Urinary bladder (tissue), 4 donors: ENCODE results near the gene TNN. TPM values are rescaled to one million over a fixed set of nuclear protein-coding genes. Genes with fewer than 3 reads are reported as not detected.

Source experiments
- DNase-seq: peaks from one replicate; pipeline ENCODE4 v3.0.0-alpha.2; 2015; ENCODE audit errors: extremely low spot score
- H3K27ac ChIP-seq: one replicate; pipeline ENCODE4 v1.5.1; 2013; ENCODE audit warnings: low read depth, mild to moderate bottlenecking, moderate library complexity
- H3K36me3 ChIP-seq: one replicate; pipeline ENCODE4 v1.6.1; 2013; ENCODE audit warnings: mild to moderate bottlenecking, moderate library complexity; ENCODE audit not compliant: insufficient read depth
- H3K4me1 ChIP-seq: one replicate; pipeline ENCODE4 v1.6.1; 2013; ENCODE audit warnings: mild to moderate bottlenecking, moderate library complexity; ENCODE audit not compliant: insufficient read depth
- H3K4me3 ChIP-seq: one replicate; pipeline ENCODE4 v1.5.1; 2013; ENCODE audit warnings: low read depth, low read length
- WGBS: extraction: QIAGEN DNeasy Blood & Tissue Kit; methylation state at CpG from one replicate; pipeline ENCODE4 v1.1.7; 2013; 5-methylcytosine and 5-hydroxymethylcytosine counted together
- polyA plus RNA-seq: library from polyadenylated mRNA; stranded (reverse); fragments of 200-250 nt; gene quantifications from one replicate; pipeline ENCODE4 v1.2.3, GENCODE V29; 2013
- total RNA-seq: library from RNA; depleted of rRNA; stranded (reverse); fragments of >200 nt; gene quantifications from one replicate; pipeline ENCODE4 v1.2.3, GENCODE V29; 2014
- donor health status: healthy with polysubstance abuse.
- donor health status: healthy.

The TNN gene
- total and polyA plus RNA-seq, 2 donors, result 0.03 to 2.2 TPM

DNA sequence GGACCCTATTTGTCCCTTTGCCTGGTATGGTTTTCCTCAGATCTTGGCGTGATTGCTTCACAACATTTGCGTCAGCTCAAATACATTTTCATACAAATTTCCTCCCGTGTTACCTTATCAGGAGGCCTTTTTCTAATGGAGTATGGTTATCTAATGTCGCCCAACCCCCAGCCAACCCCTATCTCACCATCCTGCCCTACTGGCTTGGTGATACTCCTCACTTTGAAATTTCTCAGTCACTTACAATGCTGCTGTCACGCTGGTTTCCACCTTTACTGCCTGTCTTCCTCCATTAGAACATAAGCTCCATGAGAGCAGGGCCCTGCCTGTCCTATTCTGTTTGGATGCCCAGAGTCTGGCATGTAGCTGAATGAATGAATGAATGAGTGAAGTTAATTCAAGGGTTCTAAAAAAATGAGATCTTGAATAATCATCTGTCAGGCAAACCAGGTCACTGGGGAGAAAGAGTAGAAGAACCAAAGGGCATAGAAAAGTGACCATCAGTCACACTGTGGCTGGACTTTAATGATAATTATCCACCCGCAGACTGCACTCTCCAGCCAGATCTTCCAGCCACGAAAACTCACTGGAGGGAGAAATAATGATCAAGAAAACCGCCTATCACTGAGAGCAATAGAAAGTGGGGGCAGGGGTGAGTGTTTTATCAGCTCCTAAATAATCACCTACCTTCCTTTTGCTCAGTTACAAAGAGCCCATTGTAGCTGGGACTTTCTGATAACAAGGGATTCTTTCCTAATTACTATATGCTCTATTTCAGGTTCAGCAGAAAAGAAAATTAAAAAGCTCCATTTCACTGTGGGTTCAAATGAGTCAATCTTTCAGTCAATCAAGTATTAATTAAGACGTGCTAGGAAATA, 103.6 kb downstream of the TNN start:
- Histone ChIP-seq H3K36me3 (no peaks in the 10 kb centered on the region), H3K4me3 (no peak overlapping the region), H3K27ac (no peak overlapping the region), H3K4me1 (no peaks in the 10 kb centered on the region)
- 88% methylated on average over 9 of the region's 9 CpGs for WGBS
- DNase-seq, result no peak

DNA sequence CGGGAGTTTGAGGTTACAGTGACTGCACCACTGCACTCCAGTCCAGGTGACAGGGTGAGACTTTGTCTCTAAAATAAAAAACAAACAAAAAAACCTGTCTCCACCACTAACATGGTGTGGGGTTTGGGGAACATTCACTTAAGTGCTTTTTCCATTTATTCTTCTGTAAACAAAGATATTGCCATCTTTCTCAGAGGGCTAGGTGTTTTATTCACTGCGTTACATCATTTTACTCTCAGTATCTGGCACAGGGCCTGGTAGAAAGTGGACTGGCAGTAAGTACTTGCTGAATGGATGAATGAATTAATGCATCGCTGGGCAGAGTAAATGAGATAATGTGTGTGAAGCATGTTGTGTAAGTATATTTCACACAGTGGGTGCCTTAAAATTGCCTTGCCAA, 104.9 kb downstream of the TNN start:
- DNase-seq, result no peak
- no peak overlapping the region for H3K4me3 ChIP-seq
- 93% methylated on average over 3 of the region's 3 CpGs for WGBS
- H3K27ac ChIP-seq, result no peak overlapping the region
- peaks cover 1% of the 10 kb centered on the region for H3K4me1 ChIP-seq
- no peaks in the 10 kb centered on the region for H3K36me3 ChIP-seq

DNA sequence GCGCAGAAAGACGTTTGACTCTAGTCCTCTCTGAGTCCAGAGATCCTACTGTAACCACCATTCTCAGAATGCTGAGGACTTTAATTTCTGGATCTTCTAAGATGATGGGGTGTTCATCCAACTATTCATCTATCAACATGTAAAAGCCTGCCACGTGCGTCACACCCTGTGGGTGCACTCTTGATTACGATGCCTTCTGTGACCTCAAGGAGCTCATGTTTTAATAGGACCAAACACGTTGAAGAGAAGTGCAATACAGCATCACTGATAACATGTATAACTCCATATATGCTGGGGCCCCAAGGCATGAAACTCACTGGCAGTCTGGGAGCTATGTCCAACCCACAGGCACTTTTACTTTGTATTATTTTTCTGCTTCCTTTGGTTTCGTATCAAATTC, 105.9 kb downstream of the TNN start:
- Histone ChIP-seq H3K27ac (no peak overlapping the region), H3K4me3 (no peak overlapping the region), H3K36me3 (no peaks in the 10 kb centered on the region), H3K4me1 (peaks cover 2% of the 10 kb centered on the region)
- DNase-seq, result no peak
- WGBS, result 86% methylated on average over 7 of the region's 7 CpGs

DNA sequence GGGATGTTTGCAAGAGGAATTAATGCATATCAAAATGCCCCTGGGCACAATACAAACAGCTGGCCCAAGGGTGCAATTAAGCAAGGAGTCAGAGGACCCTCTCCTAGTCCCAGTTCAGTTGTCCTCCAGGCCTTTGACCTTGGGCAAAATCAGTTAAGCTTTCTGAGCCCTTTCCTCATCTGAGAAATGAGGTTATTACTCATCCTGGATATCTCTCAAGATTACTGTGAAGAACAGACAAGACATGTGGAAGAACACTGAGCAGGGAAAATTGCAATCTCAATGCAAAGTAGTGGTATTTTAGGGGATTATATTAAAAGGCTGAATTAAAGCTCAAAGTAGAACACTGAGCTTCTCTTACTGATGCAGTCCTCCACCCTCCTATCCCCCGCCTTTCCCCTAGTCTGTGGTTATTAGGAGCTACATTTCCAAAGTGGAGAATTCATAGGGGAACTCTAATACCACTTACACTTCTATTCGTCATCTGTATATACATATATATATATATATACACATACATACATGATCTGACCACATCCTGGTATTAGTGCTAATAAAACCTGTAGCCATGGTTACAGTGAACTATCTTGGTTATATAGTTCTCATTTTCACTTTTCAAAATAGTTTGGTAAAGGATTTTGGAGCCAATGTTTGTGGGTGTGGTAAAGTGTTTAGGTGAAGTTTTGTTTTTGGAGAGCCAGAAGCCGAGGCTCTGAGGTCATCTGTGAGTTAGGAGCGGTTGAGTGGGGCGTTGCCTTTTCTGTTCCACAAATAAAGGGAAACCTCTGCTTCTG, 106.9 kb downstream of the TNN start:
- Histone ChIP-seq H3K4me1 (peaks cover 2% of the 10 kb centered on the region), H3K36me3 (no peaks in the 10 kb centered on the region), H3K4me3 (no peak overlapping the region), H3K27ac (no peak overlapping the region)
- no peak for DNase-seq
- 61% methylated on average over 5 of the region's 5 CpGs for WGBS

DNA sequence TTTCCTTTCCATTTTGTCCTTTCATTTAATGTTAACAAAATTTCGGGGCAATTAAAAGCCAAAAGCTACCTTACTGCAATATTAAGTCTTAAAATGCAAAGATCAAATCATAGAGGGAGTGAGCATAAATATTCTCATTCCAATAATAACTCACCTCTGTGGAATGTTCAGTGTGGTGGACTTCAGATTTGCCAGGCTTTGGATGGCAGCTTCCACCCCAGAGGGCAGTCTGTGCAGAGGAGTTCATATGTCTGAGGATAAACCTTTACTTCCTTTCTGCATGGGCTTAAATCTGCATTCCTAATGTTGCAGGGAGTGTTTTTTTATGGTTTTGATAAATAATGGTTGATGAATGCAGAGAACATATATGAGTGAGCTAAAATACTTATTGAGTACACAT, 108.6 kb downstream of the TNN start:
- no peak overlapping the region for H3K4me3 ChIP-seq
- H3K36me3 ChIP-seq, result no peaks in the 10 kb centered on the region
- no peak for DNase-seq
- peaks cover 2% of the 10 kb centered on the region for H3K4me1 ChIP-seq
- no peak overlapping the region for H3K27ac ChIP-seq
- WGBS, result 100% methylated on average over 1 of the region's 1 CpG

DNA sequence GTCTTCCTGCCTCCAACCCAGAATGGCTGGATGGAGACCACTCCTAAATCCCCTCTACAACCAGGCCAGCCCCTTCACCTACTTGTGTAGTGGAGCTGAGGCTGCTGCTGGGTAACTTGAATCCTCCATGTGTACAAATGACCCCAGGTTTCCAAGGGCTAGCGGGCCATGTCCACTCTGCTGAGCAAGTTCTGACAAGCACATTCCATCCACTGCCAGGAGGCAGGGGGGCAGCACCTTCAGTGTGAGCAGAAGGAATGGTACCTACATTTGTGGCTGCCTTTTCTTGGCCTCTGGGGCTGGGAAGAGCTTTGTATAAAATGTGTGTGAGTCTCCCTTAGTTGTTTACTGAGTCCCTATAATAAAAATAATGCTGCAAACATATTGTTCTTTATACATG, 110.4 kb downstream of the TNN start:
- Histone ChIP-seq H3K4me3 (no peak overlapping the region), H3K27ac (no peak overlapping the region), H3K36me3 (no peaks in the 10 kb centered on the region), H3K4me1 (peaks cover 2% of the 10 kb centered on the region)
- no peak for DNase-seq
- WGBS, result 94% methylated on average over 1 of the region's 1 CpG

DNA sequence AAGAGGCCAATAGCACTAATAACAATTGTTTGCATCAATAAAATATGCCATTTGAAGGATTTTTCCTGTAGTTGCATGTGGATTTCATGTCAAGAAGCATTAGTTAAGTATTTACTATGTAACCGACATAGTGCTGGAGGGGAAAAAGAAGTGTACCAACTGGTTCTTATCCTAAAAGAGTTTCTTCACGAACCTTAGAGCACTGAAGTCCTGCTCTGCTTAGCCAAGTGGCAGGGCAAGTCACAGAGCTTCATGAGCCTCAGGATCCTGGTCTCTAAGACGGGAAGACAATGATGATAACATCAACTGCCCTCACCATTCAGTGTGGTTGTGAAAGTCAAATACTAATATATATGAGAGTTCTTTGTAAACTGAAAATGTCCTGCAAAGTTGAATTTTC, 110.8 kb downstream of the TNN start:
- H3K27ac ChIP-seq, result no peak overlapping the region
- WGBS, result 78% methylated on average over 3 of the region's 3 CpGs
- H3K4me3 ChIP-seq, result no peak overlapping the region
- H3K36me3 ChIP-seq, result no peaks in the 10 kb centered on the region
- DNase-seq, result no peak
- H3K4me1 ChIP-seq, result peaks cover 2% of the 10 kb centered on the region

DNA sequence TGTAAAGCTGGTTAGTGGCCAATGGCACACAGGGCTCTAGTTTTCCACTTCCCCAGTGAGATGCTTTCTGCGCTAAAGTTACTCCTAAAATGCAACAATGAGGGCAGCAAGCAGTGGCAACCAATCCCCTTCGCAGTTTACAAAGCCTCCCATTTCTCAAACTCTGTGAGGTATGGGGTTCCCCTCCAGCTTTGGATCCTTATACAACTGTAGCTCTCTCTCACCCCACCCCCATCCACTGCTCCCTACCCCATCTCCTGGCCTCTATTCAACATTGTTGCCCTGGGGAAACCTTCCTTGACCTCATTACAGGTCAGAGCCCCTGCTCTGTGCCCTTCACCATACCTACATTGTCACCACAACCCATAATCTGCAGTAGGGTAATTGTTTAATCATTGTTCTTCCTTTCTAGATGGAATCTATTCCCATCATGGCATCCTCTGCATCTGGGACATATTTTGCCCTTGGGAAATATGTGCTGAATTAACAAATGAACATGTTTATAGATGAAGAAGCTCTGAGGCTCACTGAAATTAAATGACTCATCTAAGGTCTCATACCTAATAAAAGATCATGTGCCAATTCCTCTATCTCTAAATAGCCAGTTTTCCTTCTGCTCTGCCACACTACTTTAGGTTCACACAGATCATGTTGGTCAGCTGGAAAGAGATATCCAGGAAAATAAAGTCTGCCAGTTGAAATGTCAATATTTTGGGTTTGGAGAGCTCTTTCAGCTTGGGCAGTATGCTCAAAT, 112.4 kb downstream of the TNN start:
- Histone ChIP-seq H3K4me1 (peaks cover 2% of the 10 kb centered on the region), H3K27ac (no peak overlapping the region), H3K4me3 (no peak overlapping the region), H3K36me3 (no peaks in the 10 kb centered on the region)
- 90% methylated on average over 2 of the region's 2 CpGs for whole genome bisulfite sequencing
- DNase-seq, result no peak

DNA sequence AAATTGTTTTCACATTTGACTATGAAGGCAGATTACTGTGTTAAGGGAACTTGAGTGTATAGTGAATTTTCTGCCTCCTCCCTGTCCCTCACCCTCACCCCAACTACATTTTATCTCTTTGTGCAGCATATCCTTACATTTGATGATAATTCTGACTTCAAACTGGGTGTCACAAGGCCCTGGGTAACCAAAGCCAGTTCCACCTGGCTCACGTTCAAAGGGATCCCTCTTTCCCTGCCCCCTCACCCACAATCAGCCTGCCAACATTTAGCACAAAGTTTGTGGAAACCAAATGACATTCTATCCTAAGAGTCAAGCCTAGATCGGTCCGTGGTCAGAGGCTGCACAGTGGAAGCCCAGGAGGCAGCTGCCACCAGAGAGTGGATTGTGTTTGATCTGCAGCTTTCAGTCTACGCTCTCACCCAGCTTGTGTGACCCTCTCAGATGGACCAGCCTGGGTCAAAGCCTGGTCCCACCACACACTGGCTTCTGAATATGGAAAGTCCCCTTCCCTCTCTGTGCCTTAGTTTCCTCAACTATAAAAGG, 114.6 kb downstream of the TNN start:
- H3K27ac ChIP-seq, result no peak overlapping the region
- no peak for DNase-seq
- no peak overlapping the region for H3K4me3 ChIP-seq
- no peaks in the 10 kb centered on the region for H3K36me3 ChIP-seq
- peaks cover 2% of the 10 kb centered on the region for H3K4me1 ChIP-seq
- 79% methylated on average over 4 of the region's 4 CpGs for WGBS

DNA sequence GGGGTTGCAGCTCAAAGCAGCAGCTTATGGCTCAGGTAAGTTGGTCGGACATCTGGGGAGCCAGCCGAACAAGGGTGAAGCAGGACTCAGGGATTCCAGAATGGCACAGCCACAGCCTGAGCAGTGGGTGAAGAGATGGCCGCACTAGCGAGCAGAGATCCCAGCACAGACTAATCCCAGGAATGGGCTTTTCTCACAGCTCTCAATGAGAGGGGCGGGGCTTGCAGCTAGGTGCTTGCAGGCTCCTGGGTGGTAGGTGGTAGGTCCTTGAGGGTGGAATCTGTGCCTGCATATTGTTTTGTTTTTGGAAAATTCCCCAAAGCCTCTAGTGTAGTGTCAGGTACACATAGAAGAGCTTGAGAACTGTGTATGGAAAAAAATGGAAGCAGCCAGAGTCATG, 116.0 kb downstream of the TNN start:
- H3K36me3 ChIP-seq, result no peaks in the 10 kb centered on the region
- no peak overlapping the region for H3K4me3 ChIP-seq
- 95% methylated on average over 5 of the region's 5 CpGs for WGBS
- DNase-seq, result no peak
- H3K4me1 ChIP-seq, result no peaks in the 10 kb centered on the region
- no peak overlapping the region for H3K27ac ChIP-seq

DNA sequence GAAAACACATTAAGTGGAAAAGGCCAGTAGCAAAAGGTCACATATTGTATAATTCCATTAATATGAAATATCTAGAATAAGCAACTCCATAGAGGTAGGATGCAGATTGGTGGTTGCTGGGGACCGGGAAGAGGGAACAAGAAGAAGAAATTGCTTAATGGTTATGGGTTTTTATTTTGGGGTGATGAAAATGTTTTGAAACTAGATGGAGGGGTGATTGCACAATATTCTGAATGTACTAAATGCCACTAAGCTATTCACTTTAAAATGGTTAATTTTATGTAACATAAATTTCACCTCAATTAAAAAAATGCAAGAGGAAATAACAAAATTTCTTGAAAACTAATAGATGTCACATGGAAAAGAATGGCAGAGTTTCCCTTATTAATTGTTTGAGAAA, 118.3 kb downstream of the TNN start:
- Histone ChIP-seq H3K4me1 (no peaks in the 10 kb centered on the region), H3K36me3 (no peaks in the 10 kb centered on the region), H3K27ac (no peak overlapping the region), H3K4me3 (no peak overlapping the region)
- no peak for DNase-seq
- WGBS, result 95% methylated on average over 1 of the region's 1 CpG

DNA sequence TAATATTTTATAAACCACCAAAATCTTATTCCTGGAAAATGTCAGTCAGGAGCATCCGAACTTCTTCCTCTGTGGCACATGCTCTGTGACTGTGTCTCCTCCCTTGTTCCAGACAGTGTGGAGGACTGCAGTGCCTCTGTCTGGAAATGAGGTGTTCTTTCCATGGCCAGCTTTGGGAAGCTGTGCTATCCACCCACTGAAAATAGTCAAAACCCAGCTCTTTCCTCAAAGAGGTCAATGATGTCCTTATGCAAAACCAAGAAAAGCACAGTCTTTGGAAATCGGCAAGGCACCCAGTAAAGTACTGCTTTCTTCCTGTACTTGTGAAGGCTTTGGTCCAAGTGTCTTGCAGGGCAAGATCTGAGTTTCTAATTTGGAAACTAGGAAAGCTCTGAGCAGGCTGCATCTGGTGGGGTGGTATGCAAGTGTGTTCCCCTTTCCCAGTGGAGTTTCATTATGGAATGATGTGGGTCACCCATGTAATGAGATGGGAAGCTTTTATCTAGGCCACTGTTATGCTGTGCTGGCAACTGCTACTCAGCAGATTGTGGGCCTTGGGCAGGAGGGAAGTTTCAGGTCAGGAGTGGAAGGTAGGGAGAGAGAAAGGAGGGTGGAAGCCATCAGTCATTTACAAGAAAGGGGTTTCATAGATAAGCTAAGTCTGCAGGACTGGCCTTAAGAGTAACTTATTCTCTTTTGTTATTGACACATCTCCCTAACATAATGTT, 119.0 kb downstream of the TNN start:
- 87% methylated on average over 2 of the region's 2 CpGs for WGBS
- Histone ChIP-seq H3K4me3 (no peak overlapping the region), H3K27ac (no peak overlapping the region), H3K4me1 (no peaks in the 10 kb centered on the region), H3K36me3 (no peaks in the 10 kb centered on the region)
- DNase-seq, result no peak

DNA sequence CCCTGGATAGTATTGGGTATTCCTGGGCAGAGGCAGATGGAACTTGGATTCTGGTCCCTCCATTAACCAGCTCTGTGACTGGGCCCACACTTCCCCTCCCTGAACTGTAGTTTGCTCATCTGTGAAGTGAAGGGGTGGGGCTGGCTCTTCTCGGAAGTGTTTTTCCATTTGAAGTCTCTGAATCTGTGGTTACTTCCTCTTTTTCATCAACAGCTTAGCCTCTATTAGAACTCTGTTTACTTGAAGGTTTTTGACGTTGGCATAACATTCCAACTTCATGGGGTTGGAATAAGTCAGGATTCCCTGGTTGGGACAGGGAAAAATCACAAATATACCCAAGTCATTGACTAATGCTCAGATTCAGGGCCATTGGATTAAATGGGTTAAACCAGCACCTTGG, 121.3 kb downstream of the TNN start:
- 47% methylated on average over 2 of the region's 2 CpGs for WGBS
- H3K4me3 ChIP-seq, result no peak overlapping the region
- no peak overlapping the region for H3K27ac ChIP-seq
- DNase-seq, result no peak
- no peaks in the 10 kb centered on the region for H3K4me1 ChIP-seq
- H3K36me3 ChIP-seq, result no peaks in the 10 kb centered on the region
